ENCODE results near the gene SAFB. TPM values are rescaled to one million over a fixed set of nuclear protein-coding genes. Genes with fewer than 3 reads are reported as not detected.
"Not testable (repeated sequence)": the region's sequence is repeated elsewhere in the genome, so short reads cannot be mapped to it uniquely, and the experiment has no call there.

The SAFB gene
- total RNA-seq, 2 donors from 2014 or later: 56.1 to 82.5 TPM

- no peak for ATAC-seq
- intact Hi-C loops (cut with DNase I, micrococcal nuclease): no loop called here
- DNase-seq: no peak
Observed at GRCh38 chr19:5592531-5593342, 30.1 kb upstream of the SAFB start.

DNA sequence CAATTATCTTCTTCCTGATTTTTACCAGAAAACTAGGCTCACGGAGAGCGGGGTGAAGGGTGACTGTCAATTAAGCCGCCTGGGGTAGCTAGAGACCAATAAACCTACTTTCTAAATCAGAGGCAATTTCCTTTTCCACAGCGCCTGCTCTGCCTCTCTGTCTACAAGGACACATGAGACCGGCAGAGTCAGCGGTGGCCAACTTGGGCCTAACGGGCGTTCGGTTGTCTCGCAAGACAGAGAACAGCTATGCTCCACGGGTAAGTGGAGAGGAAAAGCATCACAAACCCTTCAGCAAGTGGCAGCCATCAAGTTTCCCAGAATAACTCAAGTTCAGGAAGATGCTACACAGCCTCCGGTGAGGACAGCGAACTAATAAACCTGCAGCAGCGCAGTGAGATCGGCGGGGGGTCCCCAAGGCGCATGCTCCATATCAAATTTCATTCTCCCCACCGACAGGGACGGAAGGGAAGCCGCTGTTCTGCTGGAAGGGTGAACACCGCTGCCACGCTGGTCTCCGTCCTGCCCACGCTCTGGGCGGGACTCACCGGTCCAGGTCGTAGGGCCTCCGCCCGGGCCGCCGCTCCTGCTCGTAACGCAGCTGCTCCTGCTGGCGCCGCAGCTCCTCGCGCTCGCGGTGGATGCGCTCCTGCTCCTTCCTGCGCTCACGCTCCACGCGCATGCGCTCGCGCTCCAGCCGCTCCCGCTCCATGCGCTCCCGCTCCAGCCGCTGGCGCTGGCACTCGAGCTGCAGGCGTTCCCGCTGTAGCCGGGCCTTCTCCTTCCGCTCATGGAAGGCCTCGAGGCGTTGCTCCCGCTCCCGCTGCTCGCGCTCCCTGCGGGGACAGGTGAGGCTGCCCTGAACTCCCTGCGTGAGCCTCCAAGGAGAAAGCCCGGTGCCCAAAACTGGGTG lies 29.3 kb upstream of the SAFB start:
- ATAC-seq: no peak
- intact Hi-C loops (cut with DNase I, micrococcal nuclease): no loop called here
- no peak for DNase-seq

DNA sequence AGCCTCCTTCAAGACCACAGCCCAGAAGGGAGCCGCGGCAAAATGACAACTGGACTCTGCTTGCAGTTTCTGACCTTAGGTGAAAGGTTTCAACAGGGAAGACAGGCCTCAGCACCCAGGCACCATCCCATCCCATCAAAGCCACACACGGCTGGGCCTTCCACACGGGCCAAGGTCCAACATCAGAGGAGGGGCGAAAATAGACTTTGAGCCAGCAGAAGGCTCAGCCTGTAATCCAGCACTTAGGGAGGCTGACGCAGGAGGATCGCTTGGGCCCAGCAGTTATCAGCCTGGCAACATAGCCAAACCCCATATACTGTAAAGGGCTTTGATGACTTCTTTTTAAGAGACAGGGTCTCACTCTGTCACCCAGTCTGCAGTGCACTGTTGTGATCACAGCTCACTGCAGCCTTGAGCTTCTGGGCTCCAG lies 28.3 kb upstream of the SAFB start:
- intact Hi-C loops (cut with DNase I, micrococcal nuclease): no loop called here
- peak; percentile 95 for ATAC-seq
- no peak for DNase-seq

- ATAC-seq: no peak
Observed at GRCh38 chr19:5595129-5595528, 27.8 kb upstream of the SAFB start.

GRCh38 chr19:5595745-5596144 lies 27.1 kb upstream of the SAFB start:
- intact Hi-C loops (cut with DNase I, micrococcal nuclease): no loop called here
- DNase-seq (no peak), ATAC-seq (no peak)

More at GRCh38 chr19:5595129-5595528, 27.8 kb upstream of the SAFB start:
- intact Hi-C loops (cut with DNase I, micrococcal nuclease): no loop called here
- no peak for DNase-seq

- ATAC-seq: no peak
- DNase-seq: no peak
- intact Hi-C loops (cut with DNase I, micrococcal nuclease): no loop called here
Observed at GRCh38 chr19:5600797-5601196, 22.1 kb upstream of the SAFB start.

- ATAC-seq (no peak), DNase-seq (no peak)
- intact Hi-C loops (cut with DNase I, micrococcal nuclease): no loop called here
Observed at GRCh38 chr19:5603626-5604025, 19.3 kb upstream of the SAFB start.

DNA sequence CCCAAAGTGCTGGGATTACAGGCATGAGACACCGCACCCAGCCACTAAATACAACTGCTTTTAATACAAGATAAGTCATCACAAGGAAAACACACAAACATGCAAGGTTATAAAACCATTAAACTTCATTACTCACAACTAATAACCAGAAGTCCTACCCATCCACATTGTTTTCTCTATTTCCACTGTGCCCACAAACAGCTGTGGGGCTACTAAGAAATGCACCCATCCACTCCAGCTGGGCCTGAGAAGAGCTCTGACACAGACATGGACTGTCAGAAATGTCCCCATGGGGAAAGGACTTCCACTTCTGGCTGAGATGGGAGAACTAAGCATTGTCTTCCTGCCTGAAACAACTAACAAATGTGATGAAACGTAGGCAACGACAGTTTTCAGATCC lies 17.5 kb upstream of the SAFB start:
- intact Hi-C loops (cut with DNase I, micrococcal nuclease): no loop called here
- DNase-seq: no peak
- no peak for ATAC-seq

DNA sequence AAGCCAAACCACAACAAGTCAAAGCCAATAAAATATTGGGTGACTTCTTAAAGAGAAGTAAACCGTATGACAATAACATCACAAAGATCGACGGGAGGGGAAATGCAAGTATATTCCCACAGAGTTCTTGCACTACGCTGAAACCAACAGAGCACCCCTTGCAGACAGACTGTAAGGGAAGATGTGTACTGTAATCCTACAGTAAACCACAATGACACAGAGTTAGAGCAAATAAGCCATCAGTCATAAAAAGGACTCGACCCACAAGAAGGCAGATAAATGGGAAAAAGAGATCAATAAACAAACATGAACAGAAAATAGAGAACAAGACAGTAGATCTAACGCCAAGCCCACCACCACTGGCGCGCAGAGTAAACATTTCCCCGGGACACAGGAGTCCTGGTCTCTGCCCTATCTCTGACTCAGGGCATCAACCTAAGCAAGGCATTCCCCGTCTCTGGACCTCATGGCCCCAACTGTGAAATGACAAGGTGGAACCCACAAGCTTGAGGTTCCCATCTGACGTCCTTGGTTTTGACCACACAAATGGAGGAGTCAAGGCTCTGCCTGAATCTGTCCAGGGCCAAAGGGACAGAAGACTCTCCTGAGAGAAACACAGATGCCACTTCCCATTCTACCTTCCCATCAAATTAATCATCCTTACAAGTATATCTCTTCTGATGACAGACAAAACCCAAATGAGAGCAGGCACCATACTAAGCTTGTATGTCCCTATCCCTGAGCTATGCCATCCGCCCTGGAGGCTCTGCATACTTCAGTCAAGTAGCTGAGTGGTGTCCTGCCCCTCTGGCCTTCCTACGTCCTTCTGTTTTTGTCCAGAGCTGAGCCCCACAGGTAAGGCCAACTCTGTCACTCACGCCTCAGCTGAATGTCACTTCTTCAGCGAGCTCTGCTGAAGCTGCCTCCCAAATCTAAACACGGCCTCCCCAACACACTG lies 15.3 kb upstream of the SAFB start:
- ATAC-seq: no peak
- no peak for DNase-seq

GRCh38 chr19:5608291-5608690 lies 14.6 kb upstream of the SAFB start:
- intact Hi-C loops (cut with DNase I, micrococcal nuclease): no loop called here
- no peak for ATAC-seq
- DNase-seq: no peak

More for the DNA sequence above, 15.3 kb upstream of the SAFB start:
- intact Hi-C loops (cut with DNase I, micrococcal nuclease): no loop called here

GRCh38 chr19:5608766-5609165 lies 14.1 kb upstream of the SAFB start:
- intact Hi-C loops (cut with DNase I, micrococcal nuclease); DNase-seq; ATAC-seq: not testable (repeated sequence)

DNA sequence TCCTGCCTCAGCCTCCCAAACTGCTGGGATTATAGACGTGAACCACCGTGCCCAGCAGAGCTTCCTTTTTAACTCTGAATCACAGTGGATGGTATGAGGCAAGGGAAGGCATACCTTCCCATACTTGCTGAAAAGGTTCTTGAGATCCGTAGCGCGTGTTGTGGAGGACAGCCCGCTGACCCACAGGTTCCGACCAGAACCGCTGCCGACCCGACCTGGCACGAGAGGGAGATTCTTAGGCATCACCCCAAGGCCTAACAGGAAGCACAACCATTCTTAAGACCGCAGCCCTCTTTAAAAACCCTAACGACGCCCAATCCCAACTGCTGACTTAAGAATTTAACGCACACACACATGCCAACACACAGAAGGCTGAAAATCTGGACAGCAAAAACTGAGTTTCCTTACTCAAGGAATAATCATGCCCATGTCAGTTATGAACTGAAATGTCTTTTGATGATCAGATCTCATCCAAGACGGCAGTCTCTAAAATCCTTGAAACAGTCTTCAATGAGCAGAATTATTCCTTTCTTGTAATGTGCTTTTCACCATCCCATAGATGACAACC lies 12.9 kb upstream of the SAFB start:
- DNase-seq (no peak), ATAC-seq (no peak)
- intact Hi-C loops (cut with DNase I, micrococcal nuclease): no loop called here

DNA sequence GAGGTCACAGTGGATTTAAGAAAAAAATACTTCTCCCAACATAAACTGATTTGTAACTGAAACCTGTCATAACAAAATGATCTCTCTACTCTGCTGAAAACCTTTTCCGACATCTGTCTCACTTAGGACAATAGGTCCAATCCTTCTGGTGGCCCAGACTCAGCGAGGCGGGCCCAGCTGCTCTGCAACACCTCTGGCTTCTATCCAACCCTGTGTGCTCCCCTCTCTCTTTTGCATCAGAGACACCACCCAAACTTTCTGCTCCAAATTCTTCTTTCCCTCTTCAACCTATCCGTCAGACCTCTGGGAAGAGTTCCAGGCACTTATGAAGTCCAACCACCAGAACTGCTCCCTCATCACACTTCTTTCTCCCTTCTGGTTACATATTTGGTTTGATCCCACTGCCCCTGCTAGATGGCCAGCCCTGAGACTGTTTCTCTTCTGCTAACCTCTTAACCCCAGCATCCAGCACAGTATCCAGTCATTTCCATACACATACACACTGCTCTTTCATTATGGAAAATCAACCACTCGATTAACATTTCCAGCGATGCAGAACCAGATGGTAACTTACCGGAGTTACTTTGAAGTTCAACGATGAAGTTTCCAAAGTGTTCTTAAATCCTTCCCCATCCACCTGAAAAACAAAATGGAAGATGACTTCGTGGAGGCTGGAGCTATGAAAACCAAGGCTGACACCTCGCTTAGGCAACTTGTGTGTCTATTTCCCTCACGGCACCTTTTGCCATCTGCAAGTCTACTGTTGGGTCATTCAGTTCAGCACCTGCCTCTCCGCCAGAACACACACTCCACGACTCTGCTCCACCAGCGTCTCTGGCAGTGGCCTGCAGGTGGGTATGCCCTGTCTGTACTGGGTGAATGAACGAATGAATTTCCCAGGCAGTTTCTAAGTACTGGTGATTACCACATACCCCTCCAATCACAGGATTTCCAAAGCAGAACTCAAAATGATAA lies 9.7 kb upstream of the SAFB start:
- ATAC-seq (no peak), DNase-seq (no peak)
- intact Hi-C loops (cut with DNase I, micrococcal nuclease): no loop called here

DNA sequence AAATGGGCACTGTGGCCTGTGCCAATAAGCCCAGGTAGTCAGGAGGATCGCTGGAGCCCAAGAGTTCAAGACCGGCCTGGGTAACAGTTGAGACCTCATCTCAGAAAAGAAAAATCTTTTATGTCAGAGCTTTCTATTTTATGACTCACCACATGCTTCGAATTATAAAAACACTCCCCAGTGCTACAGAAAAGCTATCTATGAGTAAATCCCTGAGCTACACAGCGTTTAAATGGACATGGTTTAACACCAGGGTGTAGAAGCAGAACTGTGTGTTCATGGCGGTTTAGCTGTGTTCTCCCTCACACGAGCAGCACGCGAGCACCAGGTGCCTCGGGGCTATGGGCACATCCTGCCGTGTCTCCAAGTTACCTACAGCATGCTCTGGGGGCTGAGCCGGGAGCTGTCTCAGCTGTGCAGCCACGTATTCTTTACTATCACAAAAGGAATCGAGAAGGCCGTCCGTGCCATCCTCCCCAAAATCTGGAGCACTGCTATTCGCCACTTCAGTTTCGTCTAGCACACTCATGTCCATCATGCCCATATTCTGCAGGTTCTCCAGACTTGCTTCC lies 7.0 kb upstream of the SAFB start:
- ATAC-seq: no peak
- intact Hi-C loops (cut with DNase I, micrococcal nuclease): no loop called here
- DNase-seq: no peak

- ATAC-seq (no peak), DNase-seq (no peak)
- intact Hi-C loops (cut with DNase I, micrococcal nuclease): no loop called here
Observed at GRCh38 chr19:5617080-5617479, 5.8 kb upstream of the SAFB start.

- intact Hi-C loops (cut with DNase I, micrococcal nuclease): no loop called here
- ATAC-seq: no peak
- no peak for DNase-seq
Observed at GRCh38 chr19:5618591-5618990, 4.3 kb upstream of the SAFB start.

- DNase-seq (no peak), ATAC-seq (no peak)
- intact Hi-C loops (cut with DNase I, micrococcal nuclease): no loop called here
Observed at GRCh38 chr19:5619946-5620345, 2.9 kb upstream of the SAFB start.

Measured in left colon (tissue), 2 donors.